ENCODE measurements around the gene ARFRP1.
A peak's percentile ranks its signal among the peaks of the same experiment; 100 is the strongest.

Gene ARFRP1

DNA sequence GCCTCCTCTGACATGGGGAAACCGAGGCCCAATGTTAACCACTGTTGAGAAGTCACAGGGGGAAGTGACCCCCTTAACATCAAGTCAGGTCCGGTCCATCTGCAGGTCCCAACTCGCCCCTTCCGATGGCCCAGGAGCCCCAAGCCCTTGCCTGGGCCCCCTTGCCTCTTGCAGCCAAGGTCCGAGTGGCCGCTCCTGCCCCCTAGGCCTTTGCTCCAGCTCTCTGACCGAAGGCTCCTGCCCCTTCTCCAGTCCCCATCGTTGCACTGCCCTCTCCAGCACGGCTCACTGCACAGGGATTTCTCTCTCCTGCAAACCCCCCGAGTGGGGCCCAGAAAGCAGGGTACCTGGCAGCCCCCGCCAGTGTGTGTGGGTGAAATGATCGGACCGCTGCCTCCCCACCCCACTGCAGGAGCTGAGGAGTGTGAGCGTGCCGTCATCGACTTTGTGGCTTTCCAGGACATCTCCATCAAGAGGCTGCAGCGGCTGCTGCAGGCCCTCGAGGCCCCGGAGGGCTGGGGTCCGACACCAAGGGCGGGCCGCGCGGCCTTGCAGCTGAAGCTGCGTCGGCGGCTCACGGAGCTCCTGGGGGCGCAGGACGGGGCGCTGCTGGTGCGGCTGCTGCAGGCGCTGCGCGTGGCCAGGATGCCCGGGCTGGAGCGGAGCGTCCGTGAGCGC is 9.8 kb downstream of the ARFRP1 start:
- Mint-ChIP-seq H3K27ac (no peak overlapping the region), H3K36me3 (ENCODE audit: low read depth) (peaks cover 5% of the 10 kb centered on the region), H3K4me3 (no peak overlapping the region), H3K27me3 (ENCODE audit: low read depth) (peaks cover 2% of the 10 kb centered on the region), H3K9me3 (no peaks in the 10 kb centered on the region), H3K4me1 (ENCODE audit: low read depth) (no peaks in the 10 kb centered on the region)
- DNase-seq (ENCODE audit: low spot score) = no peak

DNA sequence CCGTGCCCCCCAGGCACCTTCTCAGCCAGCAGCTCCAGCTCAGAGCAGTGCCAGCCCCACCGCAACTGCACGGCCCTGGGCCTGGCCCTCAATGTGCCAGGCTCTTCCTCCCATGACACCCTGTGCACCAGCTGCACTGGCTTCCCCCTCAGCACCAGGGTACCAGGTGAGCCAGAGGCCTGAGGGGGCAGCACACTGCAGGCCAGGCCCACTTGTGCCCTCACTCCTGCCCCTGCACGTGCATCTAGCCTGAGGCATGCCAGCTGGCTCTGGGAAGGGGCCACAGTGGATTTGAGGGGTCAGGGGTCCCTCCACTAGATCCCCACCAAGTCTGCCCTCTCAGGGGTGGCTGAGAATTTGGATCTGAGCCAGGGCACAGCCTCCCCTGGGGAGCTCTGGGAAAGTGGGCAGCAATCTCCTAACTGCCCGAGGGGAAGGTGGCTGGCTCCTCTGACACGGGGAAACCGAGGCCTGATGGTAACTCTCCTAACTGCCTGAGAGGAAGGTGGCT is 10.4 kb downstream of the ARFRP1 start:
- no peak for DNase-seq (ENCODE audit: low spot score)
- no peaks in the 10 kb centered on the region for H3K4me1 Mint-ChIP-seq (ENCODE audit: low read depth)
- H3K4me3 Mint-ChIP-seq = no peak overlapping the region
- no peaks in the 10 kb centered on the region for H3K9me3 Mint-ChIP-seq
- peaks cover 2% of the 10 kb centered on the region for H3K27me3 Mint-ChIP-seq (ENCODE audit: low read depth)
- peaks cover 7% of the 10 kb centered on the region for H3K36me3 Mint-ChIP-seq (ENCODE audit: low read depth)
- H3K27ac Mint-ChIP-seq = peak overlapping the region; percentile 36

DNA sequence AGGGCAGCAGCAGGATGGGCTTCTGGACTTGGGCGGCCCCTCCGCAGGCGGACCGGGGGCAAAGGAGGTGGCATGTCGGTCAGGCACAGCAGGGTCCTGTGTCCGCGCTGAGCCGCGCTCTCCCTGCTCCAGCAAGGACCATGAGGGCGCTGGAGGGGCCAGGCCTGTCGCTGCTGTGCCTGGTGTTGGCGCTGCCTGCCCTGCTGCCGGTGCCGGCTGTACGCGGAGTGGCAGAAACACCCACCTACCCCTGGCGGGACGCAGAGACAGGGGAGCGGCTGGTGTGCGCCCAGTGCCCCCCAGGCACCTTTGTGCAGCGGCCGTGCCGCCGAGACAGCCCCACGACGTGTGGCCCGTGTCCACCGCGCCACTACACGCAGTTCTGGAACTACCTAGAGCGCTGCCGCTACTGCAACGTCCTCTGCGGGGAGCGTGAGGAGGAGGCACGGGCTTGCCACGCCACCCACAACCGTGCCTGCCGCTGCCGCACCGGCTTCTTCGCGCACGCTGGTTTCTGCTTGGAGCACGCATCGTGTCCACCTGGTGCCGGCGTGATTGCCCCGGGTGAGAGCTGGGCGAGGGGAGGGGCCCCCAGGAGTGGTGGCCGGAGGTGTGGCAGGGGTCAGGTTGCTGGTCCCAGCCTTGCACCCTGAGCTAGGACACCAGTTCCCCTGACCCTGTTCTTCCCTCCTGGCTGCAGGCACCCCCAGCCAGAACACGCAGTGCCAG is 11.0 kb downstream of the ARFRP1 start, which contains the start of gene TNFRSF6B:
TNFRSF6B (plus strand) TSS at position 25 of the 729 bp plus-strand sequence; CDS start at position 141, 116 bp downstream.
- H3K27ac Mint-ChIP-seq = peak within 1 kb of the TSS; percentile 36
- peaks cover 9% of the 10 kb centered on the region for H3K36me3 Mint-ChIP-seq (ENCODE audit: low read depth)
- no peaks in the 10 kb centered on the region for H3K4me1 Mint-ChIP-seq (ENCODE audit: low read depth)
- no peaks in the 10 kb centered on the region for H3K9me3 Mint-ChIP-seq
- peaks cover 2% of the 10 kb centered on the region for H3K27me3 Mint-ChIP-seq (ENCODE audit: low read depth)
- no peak within 1 kb of the TSS for H3K4me3 Mint-ChIP-seq
- no peak for DNase-seq (ENCODE audit: low spot score)

DNA sequence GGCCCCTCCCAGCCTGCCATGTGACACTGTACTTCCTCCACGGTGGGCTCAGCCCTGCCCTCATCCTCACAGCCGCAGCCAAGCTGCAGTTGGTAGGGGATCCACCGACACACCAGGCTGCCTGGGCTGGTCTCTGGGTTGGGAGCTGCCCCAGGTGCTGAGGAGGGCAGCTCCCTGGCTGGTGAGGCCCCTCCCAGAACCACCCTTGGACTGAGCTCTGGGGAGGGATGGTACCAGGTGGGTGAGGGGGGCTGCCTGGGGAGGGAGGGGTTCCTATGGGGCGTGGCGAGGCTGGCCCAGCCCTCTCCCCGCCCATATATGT is 11.5 kb downstream of the ARFRP1 start:
- no peak for DNase-seq (ENCODE audit: low spot score)
- Mint-ChIP-seq H3K4me1 (ENCODE audit: low read depth) (no peaks in the 10 kb centered on the region), H3K27ac (no peak overlapping the region), H3K36me3 (ENCODE audit: low read depth) (peaks cover 12% of the 10 kb centered on the region), H3K27me3 (ENCODE audit: low read depth) (peaks cover 2% of the 10 kb centered on the region), H3K4me3 (no peak overlapping the region), H3K9me3 (no peaks in the 10 kb centered on the region)

DNA sequence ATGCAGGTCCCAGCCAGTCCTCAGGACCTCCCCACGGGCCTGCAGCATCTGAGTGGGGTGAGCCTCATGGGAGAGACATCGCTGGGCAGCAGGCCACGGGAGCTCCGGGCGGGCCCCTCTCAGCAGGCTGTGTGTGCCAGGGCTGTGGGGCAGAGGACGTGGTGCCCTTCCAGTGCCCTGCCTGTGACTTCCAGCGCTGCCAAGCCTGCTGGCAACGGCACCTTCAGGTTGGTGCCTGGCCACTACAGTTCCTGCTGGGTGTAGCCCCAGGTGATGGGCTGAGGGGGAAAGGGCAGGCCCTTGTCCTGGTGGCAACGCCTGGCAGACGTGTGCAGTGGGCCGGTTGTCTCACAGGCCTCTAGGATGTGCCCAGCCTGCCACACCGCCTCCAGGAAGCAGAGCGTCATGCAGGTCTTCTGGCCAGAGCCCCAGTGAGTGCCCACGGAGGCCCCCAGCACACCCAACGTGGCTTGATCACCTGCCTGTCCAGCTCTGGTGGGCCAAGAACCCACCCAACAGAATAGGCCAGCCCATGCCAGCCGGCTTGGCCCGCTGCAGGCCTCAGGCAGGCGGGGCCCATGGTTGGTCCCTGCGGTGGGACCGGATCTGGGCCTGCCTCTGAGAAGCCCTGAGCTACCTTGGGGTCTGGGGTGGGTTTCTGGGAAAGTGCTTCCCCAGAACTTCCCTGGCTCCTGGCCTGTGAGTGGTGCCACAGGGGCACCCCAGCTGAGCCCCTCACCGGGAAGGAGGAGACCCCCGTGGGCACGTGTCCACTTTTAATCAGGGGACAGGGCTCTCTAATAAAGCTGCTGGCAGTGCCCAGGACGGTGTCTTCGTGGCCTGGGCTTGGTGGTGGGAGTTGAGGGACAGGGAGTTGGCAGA is 12.1 kb downstream of the ARFRP1 start:
- no peaks in the 10 kb centered on the region for H3K4me1 Mint-ChIP-seq (ENCODE audit: low read depth)

DNA sequence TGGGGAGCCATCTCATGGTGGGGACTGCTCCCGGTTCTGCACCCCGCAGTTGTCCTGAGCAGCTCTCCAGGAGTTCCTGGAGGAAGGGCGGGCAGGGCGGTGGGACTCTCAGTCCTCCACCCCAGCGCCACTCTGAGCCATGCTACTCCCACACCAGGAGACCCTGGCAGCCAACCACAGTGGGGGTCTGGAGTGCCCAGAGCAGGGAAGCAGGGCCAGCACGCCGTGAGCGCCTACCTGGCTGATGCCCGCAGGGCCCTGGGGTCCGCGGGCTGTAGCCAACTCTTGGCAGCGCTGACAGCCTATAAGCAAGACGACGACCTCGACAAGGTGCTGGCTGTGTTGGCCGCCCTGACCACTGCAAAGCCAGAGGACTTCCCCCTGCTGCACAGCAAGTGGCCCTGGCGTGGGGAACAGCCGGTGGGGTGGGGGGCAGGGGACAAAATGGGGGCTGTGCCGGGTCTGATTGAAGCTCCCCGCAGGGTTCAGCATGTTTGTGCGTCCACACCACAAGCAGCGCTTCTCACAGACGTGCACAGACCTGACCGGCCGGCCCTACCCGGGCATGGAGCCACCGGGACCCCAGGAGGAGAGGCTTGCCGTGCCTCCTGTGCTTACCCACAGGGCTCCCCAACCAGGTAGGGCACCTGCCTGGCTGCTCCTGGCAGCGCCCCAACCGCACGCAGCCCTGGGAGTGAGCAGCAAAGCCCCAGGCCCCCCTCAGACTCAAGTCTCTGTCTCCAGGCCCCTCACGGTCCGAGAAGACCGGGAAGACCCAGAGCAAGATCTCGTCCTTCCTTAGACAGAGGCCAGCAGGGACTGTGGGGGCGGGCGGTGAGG is 13.0 kb downstream of the ARFRP1 start:
- Mint-ChIP-seq H3K27ac (no peak overlapping the region), H3K36me3 (ENCODE audit: low read depth) (peaks cover 13% of the 10 kb centered on the region)

More for the DNA sequence above, 12.1 kb downstream of the ARFRP1 start:
- H3K9me3 Mint-ChIP-seq = no peaks in the 10 kb centered on the region
- H3K4me3 Mint-ChIP-seq = no peak overlapping the region
- no peak overlapping the region for H3K27ac Mint-ChIP-seq
- H3K36me3 Mint-ChIP-seq (ENCODE audit: low read depth) = peaks cover 13% of the 10 kb centered on the region
- peaks cover 2% of the 10 kb centered on the region for H3K27me3 Mint-ChIP-seq (ENCODE audit: low read depth)
- DNase-seq (ENCODE audit: low spot score) = no peak

DNA sequence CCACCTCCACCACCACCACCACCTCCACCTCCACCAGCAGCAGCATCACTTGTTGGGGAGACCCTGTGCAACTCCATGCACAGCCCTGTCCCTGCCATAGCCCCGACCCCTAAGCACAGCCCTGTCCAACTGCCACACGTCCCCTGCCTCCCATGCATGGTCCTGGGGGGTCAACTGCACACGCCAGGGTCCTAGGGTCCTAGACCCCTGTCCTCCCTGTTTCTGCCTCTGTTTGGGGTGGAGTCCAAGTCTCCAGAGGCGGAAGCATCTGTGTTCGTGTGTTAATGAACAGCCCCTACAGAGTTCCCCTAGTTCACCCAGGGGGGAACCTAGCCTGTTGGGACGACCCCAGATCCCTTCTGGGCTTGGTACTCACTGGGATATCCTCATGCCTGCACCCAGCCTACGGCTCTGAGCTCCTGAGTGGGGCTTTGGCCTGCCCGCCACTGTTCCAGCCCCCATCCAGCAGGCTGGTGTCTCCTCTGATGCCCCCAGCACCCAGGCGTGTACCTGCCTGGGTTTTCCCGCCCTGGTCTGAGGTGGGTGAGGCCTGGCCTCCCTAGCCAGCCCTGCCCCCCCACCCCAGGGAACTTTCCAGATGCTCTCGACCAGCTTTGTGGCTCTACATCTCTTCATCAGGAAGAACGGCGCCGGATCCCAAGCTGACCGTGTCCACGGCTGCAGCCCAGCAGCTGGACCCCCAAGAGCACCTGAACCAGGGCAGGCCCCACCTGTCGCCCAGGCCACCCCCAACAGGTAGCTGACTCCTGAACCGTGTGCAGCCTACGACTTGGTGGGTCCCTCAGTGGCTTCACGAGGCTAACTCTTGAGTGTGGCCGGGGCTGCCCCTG is 13.8 kb downstream of the ARFRP1 start:
- Mint-ChIP-seq H3K9me3 (no peaks in the 10 kb centered on the region), H3K36me3 (ENCODE audit: low read depth) (peaks cover 13% of the 10 kb centered on the region), H3K4me3 (no peak overlapping the region), H3K27me3 (ENCODE audit: low read depth) (peaks cover 2% of the 10 kb centered on the region), H3K27ac (peak overlapping the region; percentile 83), H3K4me1 (ENCODE audit: low read depth) (no peaks in the 10 kb centered on the region)
- no peak for DNase-seq (ENCODE audit: low spot score)

More for the DNA sequence above, 13.0 kb downstream of the ARFRP1 start:
- Mint-ChIP-seq H3K27me3 (ENCODE audit: low read depth) (peaks cover 2% of the 10 kb centered on the region), H3K4me3 (no peak overlapping the region), H3K9me3 (no peaks in the 10 kb centered on the region), H3K4me1 (ENCODE audit: low read depth) (no peaks in the 10 kb centered on the region)
- no peak for DNase-seq (ENCODE audit: low spot score)

DNA sequence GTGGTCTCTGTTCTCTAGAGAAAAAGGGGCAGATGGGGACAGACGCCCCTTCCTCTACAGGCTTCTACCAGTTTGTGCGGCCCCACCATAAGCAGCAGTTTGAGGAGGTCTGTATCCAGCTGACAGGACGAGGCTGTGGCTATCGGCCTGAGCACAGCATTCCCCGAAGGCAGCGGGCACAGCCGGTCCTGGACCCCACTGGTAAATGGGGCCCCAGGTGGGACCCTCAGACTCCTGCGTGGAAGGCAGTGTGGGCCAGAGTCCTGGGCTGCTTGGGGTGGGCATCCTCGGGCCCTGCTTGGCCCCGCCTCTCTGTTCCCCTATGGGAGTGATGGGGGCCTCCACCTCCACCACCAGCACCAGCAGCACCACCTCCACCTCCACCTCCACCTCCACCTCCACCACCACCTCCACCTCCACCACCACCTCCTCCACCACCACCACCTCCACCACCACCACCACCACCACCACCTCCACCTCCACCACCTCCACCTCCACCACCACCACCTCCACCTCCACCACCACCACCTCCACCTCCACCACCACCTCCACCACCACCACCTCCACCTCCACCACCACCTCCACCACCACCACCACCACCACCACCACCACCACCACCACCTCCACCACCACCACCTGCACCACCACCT is 14.6 kb downstream of the ARFRP1 start:
- H3K4me1 Mint-ChIP-seq (ENCODE audit: low read depth) = no peaks in the 10 kb centered on the region
- peaks cover 2% of the 10 kb centered on the region for H3K27me3 Mint-ChIP-seq (ENCODE audit: low read depth)
- H3K9me3 Mint-ChIP-seq = no peaks in the 10 kb centered on the region
- no peak for DNase-seq (ENCODE audit: low spot score)
- no peak overlapping the region for H3K4me3 Mint-ChIP-seq
- peaks cover 13% of the 10 kb centered on the region for H3K36me3 Mint-ChIP-seq (ENCODE audit: low read depth)
- no peak overlapping the region for H3K27ac Mint-ChIP-seq

DNA sequence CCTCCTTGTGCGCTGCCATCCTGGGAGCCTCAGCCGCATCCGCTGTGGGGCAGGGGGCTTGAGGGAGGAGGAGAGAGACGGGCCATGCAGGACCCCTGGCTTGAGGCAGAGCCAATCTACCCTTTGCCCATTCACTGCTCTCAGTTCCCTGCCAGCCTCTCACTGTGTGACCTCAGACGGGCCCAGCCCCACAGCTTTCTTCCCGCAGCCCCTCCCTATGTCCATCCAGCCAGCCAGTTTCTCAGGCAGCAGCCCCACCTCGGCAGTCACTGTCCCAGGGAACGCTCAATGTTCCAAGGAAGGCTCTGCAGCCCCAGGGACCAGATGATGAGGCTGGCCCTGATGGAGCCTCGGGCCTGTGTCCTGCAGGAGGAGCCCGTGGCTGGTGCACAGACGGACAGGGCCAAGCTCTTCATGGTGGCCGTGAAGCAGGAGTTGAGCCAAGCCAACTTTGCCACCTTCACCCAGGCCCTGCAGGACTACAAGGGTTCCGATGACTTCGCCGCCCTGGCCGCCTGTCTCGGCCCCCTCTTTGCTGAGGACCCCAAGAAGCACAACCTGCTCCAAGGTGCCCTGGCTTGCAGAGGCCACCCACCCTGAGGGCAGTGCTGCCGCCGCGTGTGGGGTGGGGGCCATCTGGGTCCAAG is 15.2 kb downstream of the ARFRP1 start:
- peak overlapping the region; percentile 49 for H3K27ac Mint-ChIP-seq
- H3K27me3 Mint-ChIP-seq (ENCODE audit: low read depth) = peaks cover 2% of the 10 kb centered on the region
- no peak overlapping the region for H3K4me3 Mint-ChIP-seq

DNA sequence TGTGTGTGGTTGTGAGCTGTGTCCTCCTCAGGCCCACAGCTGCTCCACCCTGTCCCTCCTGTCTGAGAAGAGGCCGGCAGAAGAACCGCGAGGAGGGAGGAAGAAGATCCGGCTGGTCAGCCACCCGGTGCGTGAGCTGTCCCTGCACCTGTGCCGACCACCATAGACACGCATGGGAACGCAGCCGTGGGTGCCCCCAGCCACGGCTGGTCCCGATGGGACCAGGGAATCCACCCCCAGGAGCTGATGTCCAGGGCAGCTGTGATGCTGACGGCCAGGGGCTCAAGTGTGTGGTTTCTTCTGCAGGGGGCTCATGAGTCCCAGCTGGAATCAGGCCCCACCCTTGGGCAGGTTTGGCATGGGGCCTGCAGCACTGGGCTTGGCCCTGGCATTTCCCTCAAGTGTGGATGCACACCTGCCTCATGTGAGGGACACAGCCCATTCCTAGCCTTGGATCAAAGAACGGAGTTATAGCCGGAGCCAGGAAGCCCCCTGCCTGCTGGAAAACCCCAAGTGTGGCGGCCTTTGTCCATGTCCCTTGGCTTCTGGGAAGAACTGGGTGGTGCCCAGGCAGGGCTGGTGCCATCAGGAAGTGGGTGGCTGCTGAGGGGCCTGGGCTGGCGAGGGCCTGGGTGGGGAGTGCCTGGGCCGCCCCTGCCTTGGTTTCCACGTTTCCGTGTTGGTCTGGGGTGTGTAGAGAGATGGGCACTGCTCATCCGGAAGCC is 15.9 kb downstream of the ARFRP1 start:
- H3K9me3 Mint-ChIP-seq = no peaks in the 10 kb centered on the region
- DNase-seq (ENCODE audit: low spot score) = no peak
- no peaks in the 10 kb centered on the region for H3K4me1 Mint-ChIP-seq (ENCODE audit: low read depth)
- H3K4me3 Mint-ChIP-seq = no peak overlapping the region
- peaks cover 2% of the 10 kb centered on the region for H3K27me3 Mint-ChIP-seq (ENCODE audit: low read depth)
- peaks cover 13% of the 10 kb centered on the region for H3K36me3 Mint-ChIP-seq (ENCODE audit: low read depth)
- H3K27ac Mint-ChIP-seq = no peak overlapping the region

More for the DNA sequence above, 15.2 kb downstream of the ARFRP1 start:
- Mint-ChIP-seq H3K9me3 (no peaks in the 10 kb centered on the region), H3K36me3 (ENCODE audit: low read depth) (peaks cover 13% of the 10 kb centered on the region), H3K4me1 (ENCODE audit: low read depth) (no peaks in the 10 kb centered on the region)
- DNase-seq (ENCODE audit: low spot score) = no peak

DNA sequence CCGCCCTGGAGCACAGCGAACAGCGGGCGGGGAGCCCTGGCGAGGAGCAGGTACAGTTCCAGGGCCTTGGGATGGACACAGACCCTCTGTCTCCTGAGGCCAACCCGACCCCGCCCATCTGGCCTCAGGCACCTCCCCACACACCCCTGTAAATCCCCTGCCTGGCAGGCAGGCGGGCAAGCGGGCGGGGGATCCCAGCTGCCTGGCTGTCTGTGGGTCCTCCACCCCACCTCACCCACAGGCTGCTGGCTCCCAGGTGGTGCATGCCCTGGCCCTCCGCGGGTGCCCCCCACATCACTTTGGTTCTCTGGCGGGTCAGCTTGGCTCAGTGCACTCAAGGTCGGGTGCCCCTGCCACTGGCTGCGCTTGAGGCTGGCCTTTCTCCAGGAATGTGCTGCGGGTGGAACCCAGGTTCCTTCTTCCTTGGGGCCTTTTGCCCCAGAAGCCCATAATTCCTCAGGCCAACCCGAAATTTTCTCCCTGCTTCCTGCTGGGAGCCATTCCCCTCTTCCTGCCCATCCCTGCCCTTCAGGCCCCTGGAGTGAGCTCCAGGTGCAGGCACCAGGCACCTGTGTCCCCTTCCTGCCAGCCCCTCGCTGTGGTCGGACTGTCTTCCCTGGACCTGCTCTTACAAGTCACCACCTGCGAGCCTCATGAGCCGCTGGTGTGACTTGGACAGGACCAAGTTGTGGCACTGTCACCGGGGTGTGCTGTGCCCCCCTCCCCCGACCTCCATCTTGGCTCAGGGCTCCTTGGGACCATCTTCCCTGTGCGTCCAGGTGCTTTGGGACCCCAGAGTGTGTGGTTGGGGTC is 16.7 kb downstream of the ARFRP1 start:
- DNase-seq (ENCODE audit: low spot score) = no peak
- Mint-ChIP-seq H3K27ac (no peak overlapping the region), H3K4me1 (ENCODE audit: low read depth) (no peaks in the 10 kb centered on the region), H3K27me3 (ENCODE audit: low read depth) (peaks cover 2% of the 10 kb centered on the region), H3K36me3 (ENCODE audit: low read depth) (peaks cover 13% of the 10 kb centered on the region), H3K4me3 (no peak overlapping the region), H3K9me3 (no peaks in the 10 kb centered on the region)

Data from T-helper 2 cell treated with Interferon-gamma antibody and Interleukin-4, amounts not matched to agents 5 μg/mL and 100 μg/mL, for 36 hours (primary cell).